H1 (cell line): ENCODE results near the gene CUL4A.

Experiments
- CHD1 ChIP-seq: IDR thresholded peaks from 2 replicates; pipeline ENCODE4 v1.6.1; 2012; ENCODE audit warnings: low read depth, low read length, improper control_type of control experiment
- CHD2 ChIP-seq: IDR thresholded peaks from 2 replicates; pipeline ENCODE4 v1.6.1; 2012; ENCODE audit warnings: low read length, improper control_type of control experiment
- CTCF ChIP-seq, 3 experiments: IDR thresholded peaks; 1 replicate in 2 of 3; 2 replicates in 1 of 3; pipeline versions ENCODE4 v1.5.1 to v1.6.1; 2011; ENCODE audit warnings: low read length in 3 of 3, mild to moderate bottlenecking in 3 of 3, inconsistent platforms in 2 of 3, low read depth in 1 of 3, moderate library complexity in 1 of 3; ENCODE audit not compliant: insufficient read depth in 1 of 3; ENCODE audit errors: control extremely low read depth in 1 of 3
- EP300 ChIP-seq, 2 experiments: IDR thresholded peaks; 1 replicate in 1 of 2; 2 replicates in 1 of 2; pipeline ENCODE4 v1.6.1; 2011 to 2012; ENCODE audit warnings: low read depth in 2 of 2, low read length in 2 of 2, mild to moderate bottlenecking in 2 of 2, borderline replicate concordance in 1 of 2, inconsistent platforms in 1 of 2, moderate library complexity in 1 of 2
- EZH2 ChIP-seq: fragments of 200-600 bp; sonication (generic); IDR thresholded peaks from 2 replicates; pipeline ENCODE4 v1.7.1; 2012; ENCODE audit warnings: low read depth, mild to moderate bottlenecking, moderate library complexity, low read length, inconsistent platforms; ENCODE audit not compliant: severe bottlenecking
- MAFK ChIP-seq: IDR thresholded peaks from 2 replicates; pipeline ENCODE4 v1.6.1; 2012; ENCODE audit warnings: low read depth, mild to moderate bottlenecking, improper control_type of control experiment, low read length
- MAX ChIP-seq: IDR thresholded peaks from 2 replicates; pipeline ENCODE4 v1.6.1; 2012; ENCODE audit warnings: inconsistent platforms
- POLR2A ChIP-seq, 2 experiments: IDR thresholded peaks; 1 replicate in 1 of 2; 2 replicates in 1 of 2; pipeline ENCODE4 v1.6.1; 2011; ENCODE audit warnings: low read depth in 2 of 2, low read length in 2 of 2, mild to moderate bottlenecking in 2 of 2; ENCODE audit errors: control extremely low read depth in 1 of 2
- POLR2AphosphoS5 ChIP-seq: IDR thresholded peaks from 2 replicates; pipeline ENCODE4 v1.6.1; 2011; ENCODE audit warnings: low read depth, low read length
- ZNF274 ChIP-seq: IDR thresholded peaks from 2 replicates; pipeline ENCODE4 v1.7.0; 2012; ENCODE audit warnings: low read length, borderline replicate concordance; ENCODE audit errors: extremely low read depth

- no peak for TF ChIP-seq POLR2A (IDR thresholded peaks at IDR 0.05; ENCODE audit: control extremely low read depth in 1 of 2, low read depth in 2 of 2, low read length in 2 of 2)
- TF ChIP-seq CTCF (IDR thresholded peaks at IDR 0.05; ENCODE audit: control extremely low read depth in 1 of 3, insufficient read depth in 1 of 3, low read depth in 1 of 3, low read length in 3 of 3) = no peak
- no peak for TF ChIP-seq EP300 (IDR thresholded peaks at IDR 0.05; ENCODE audit: borderline replicate concordance in 1 of 2, low read depth in 2 of 2, low read length in 2 of 2)
- no peak for TF ChIP-seq POLR2AphosphoS5
- TF ChIP-seq CHD2 = no peak
- no peak for TF ChIP-seq MAX
- TF ChIP-seq CHD1 = no peak
- no peak for TF ChIP-seq EZH2
- no peak for TF ChIP-seq MAFK
- no peak for TF ChIP-seq ZNF274
Measured at GRCh38 chr13:113202912-113203311, 6.5 kb upstream of the CUL4A start.
